Thoracic aorta (tissue), 2 donors: Measurements from ENCODE around the gene LRPAP1. TPM values are rescaled to one million over a fixed set of nuclear protein-coding genes. Genes with fewer than 3 reads are reported as not detected.
"Not testable (repeated sequence)": the region's sequence is repeated elsewhere in the genome, so short reads cannot be mapped to it uniquely, and the experiment has no call there.

Experiments used
- ATAC-seq: fragments of 150-250 bp; one replicate; pipeline ENCODE4 v1.8.0; 2017; ENCODE audit warnings: low read depth; ENCODE audit not compliant: insufficient number of reproducible peaks, low FRiP score
- DNase-seq: peaks from one replicate; pipeline ENCODE4 v3.0.0-alpha.2; 2020; ENCODE audit warnings: low spot score
- H3K27ac ChIP-seq, 2 donors: fragments of 200-600 bp; sonication (generic); 1 replicate in 1 of 2; 2 replicates in 1 of 2; pipeline ENCODE4 v1.5.1; 2016; ENCODE audit warnings: mild to moderate bottlenecking in 2 of 2, moderate library complexity in 2 of 2
- H3K27me3 ChIP-seq: fragments of 200-600 bp; sonication (generic); replicated peaks from 2 replicates; pipeline ENCODE4 v1.6.0; 2016; ENCODE audit warnings: mild to moderate bottlenecking; ENCODE audit not compliant: insufficient read depth
- H3K36me3 ChIP-seq: fragments of 200-600 bp; sonication (generic); one replicate; pipeline ENCODE4 v1.5.1; 2016
- H3K4me1 ChIP-seq, 2 donors: fragments of 200-600 bp; sonication (generic); 1 replicate in 1 of 2; 2 replicates in 1 of 2; pipeline versions ENCODE4 v1.5.1 to v1.6.0; 2016; ENCODE audit warnings: low read depth in 2 of 2, mild to moderate bottlenecking in 1 of 2; ENCODE audit not compliant: control insufficient read depth in 1 of 2
- H3K4me3 ChIP-seq: fragments of 200-600 bp; sonication (generic); 2 replicates; pipeline ENCODE4 v1.5.1; 2016; ENCODE audit warnings: mild to moderate bottlenecking
- H3K9me3 ChIP-seq: fragments of 200-600 bp; sonication (generic); 2 replicates; pipeline ENCODE4 v1.5.1; 2016
- total RNA-seq, 2 donors: library from RNA; depleted of rRNA; stranded (reverse); fragments of >200 nt; gene quantifications; one replicate each; pipeline versions ENCODE4 v1.1.0 to v1.2.3, GENCODE V29; 2016
- TF ChIP-seq, protein P1 (sequence below): fragments of 200-600 bp; sonication (generic); IDR thresholded peaks from one replicate; pipeline ENCODE4 v1.5.1; 2019; ENCODE audit warnings: antibody characterized with exemption

LRPAP1 gene
- total RNA-seq, 2 donors from 2014 or later: 155 to 263 TPM

GRCh38 chr4:3514221-3514780, 17.9 kb downstream of the LRPAP1 start:
- H3K27ac ChIP-seq: no peak overlapping the region
- no peak for ATAC-seq
- TF ChIP-seq, protein P1, sequence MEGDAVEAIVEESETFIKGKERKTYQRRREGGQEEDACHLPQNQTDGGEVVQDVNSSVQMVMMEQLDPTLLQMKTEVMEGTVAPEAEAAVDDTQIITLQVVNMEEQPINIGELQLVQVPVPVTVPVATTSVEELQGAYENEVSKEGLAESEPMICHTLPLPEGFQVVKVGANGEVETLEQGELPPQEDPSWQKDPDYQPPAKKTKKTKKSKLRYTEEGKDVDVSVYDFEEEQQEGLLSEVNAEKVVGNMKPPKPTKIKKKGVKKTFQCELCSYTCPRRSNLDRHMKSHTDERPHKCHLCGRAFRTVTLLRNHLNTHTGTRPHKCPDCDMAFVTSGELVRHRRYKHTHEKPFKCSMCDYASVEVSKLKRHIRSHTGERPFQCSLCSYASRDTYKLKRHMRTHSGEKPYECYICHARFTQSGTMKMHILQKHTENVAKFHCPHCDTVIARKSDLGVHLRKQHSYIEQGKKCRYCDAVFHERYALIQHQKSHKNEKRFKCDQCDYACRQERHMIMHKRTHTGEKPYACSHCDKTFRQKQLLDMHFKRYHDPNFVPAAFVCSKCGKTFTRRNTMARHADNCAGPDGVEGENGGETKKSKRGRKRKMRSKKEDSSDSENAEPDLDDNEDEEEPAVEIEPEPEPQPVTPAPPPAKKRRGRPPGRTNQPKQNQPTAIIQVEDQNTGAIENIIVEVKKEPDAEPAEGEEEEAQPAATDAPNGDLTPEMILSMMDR: no peak
- H3K36me3 ChIP-seq: peaks cover 82% of the 10 kb centered on the region
- no peaks in the 10 kb centered on the region for H3K27me3 ChIP-seq
- no peaks in the 10 kb centered on the region for H3K4me1 ChIP-seq
- no peak for DNase-seq
- no peak overlapping the region for H3K4me3 ChIP-seq
- H3K9me3 ChIP-seq: no peaks in the 10 kb centered on the region

DNA sequence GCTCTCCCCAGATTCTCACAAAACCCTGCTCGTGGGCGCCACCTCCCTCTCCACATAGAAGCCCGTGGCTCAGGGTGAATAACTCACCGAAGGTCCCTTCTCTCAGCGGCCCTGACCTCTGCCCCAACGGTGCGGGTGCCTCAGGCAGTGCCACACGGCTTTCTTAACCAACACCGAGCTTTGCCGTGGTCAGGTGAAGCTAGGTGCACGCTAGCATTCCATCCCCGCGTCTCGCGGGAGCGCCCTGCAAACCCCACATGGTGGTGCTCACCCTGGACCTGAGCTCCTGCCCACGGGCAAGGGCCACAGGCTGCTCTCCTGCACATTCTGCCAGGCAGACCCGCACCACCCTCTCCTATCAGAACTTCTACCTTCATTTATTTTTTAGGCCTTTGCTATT, 18.4 kb downstream of the LRPAP1 start:
- Histone ChIP-seq H3K9me3 (no peaks in the 10 kb centered on the region), H3K4me3 (no peak overlapping the region), H3K36me3 (peaks cover 77% of the 10 kb centered on the region), H3K4me1 (no peaks in the 10 kb centered on the region), H3K27me3 (no peaks in the 10 kb centered on the region), H3K27ac (no peak overlapping the region)
- no peak for ATAC-seq
- TF ChIP-seq, protein P1: no peak
- no peak for DNase-seq

DNA sequence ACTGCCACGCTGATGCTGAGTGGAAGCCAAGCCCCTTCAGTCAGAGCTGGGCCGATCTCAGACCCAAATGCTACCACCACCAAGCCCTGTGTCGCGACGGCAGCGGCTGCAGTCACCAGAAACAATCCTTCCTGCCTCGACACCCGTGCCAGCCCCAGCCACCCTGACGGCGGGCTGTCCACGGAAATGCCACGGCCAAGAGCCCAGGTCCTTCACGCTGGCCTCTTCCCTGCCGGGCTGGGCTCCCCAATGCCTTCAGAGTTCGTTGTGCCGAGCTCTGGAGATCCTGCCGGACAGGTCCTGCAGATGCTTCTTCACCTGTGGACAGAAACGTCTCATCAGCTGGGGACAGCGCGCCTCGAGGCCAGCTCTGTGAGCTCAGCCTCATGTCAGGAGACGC, 19.5 kb downstream of the LRPAP1 start:
- no peak overlapping the region for H3K4me3 ChIP-seq
- H3K27me3 ChIP-seq: no peaks in the 10 kb centered on the region
- TF ChIP-seq, protein P1: no peak
- DNase-seq (no peak), ATAC-seq (no peak)
- H3K4me1 ChIP-seq: no peaks in the 10 kb centered on the region
- peaks cover 75% of the 10 kb centered on the region for H3K36me3 ChIP-seq
- H3K9me3 ChIP-seq: no peaks in the 10 kb centered on the region
- no peak overlapping the region for H3K27ac ChIP-seq

GRCh38 chr4:3512279-3512678, 19.9 kb downstream of the LRPAP1 start:
- H3K36me3 ChIP-seq: peaks cover 72% of the 10 kb centered on the region
- H3K27ac ChIP-seq: no peak overlapping the region
- TF ChIP-seq, protein P1: no peak

DNA sequence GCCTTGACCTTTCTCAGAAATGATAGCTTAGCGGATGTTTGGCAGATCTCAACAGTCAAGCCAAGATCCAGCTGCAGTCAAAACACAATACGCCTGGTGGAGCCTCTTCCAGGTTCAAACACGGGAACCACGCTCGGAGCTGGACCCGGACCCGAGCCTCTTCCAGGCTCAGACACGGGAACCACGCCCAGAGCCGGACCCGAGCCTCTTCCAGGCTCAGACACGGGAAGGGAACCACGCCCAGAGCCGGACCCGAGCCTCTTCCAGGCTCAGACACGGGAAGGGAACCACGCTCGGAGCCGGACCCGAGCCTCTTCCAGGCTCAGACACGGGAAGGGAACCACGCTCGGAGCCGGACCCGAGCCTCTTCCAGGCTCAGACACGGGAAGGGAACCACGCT, 20.6 kb downstream of the LRPAP1 start:
- DNase-seq, ATAC-seq, H3K4me1 ChIP-seq, H3K9me3 ChIP-seq, H3K27ac ChIP-seq, H3K4me3 ChIP-seq, H3K27me3 ChIP-seq: not testable (repeated sequence)
- H3K36me3 ChIP-seq: peaks cover 71% of the 10 kb centered on the region

More at GRCh38 chr4:3512279-3512678, 19.9 kb downstream of the LRPAP1 start:
- Histone ChIP-seq H3K4me3 (no peak overlapping the region), H3K9me3 (no peaks in the 10 kb centered on the region), H3K4me1 (no peaks in the 10 kb centered on the region), H3K27me3 (no peaks in the 10 kb centered on the region)
- no peak for ATAC-seq
- DNase-seq: no peak

DNA sequence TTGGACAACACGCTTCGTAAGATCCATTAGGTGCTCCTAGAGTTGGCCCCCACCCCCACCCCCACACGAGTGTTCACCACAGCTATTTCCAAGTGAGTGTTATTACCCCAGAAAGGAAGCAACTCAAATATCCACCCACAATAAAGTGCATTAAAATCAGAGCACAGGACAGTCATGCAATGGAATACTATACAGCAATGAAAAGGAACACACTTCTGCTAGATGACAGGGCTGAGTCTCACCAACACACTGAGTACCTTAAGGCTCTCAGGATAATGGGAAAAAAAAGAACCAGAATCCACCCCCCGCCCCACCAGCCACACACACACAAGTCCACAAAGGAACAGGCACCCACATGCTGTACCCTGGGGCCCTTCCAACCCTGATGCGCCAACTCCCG, 21.0 kb downstream of the LRPAP1 start:
- H3K36me3 ChIP-seq: peaks cover 69% of the 10 kb centered on the region
- H3K27ac ChIP-seq: no peak overlapping the region
- ATAC-seq: no peak
- H3K27me3 ChIP-seq: no peaks in the 10 kb centered on the region
- no peaks in the 10 kb centered on the region for H3K4me1 ChIP-seq
- DNase-seq: no peak
- no peaks in the 10 kb centered on the region for H3K9me3 ChIP-seq
- no peak overlapping the region for H3K4me3 ChIP-seq
- TF ChIP-seq, protein P1: no peak
